WTC11 (cell line): ENCODE data around the gene CBR1.

ENCODE experiments used
- MAX ChIP-seq: sonication (generic); formaldehyde crosslinking; IDR thresholded peaks from 2 replicates; pipeline ENCODE4 v1.8.0; 2022; ENCODE audit warnings: mild to moderate bottlenecking, missing genetic modification reagents
- MLX ChIP-seq: sonication (generic); formaldehyde crosslinking; IDR thresholded peaks from 2 replicates; pipeline ENCODE4 v1.8.1; 2023; ENCODE audit warnings: mild to moderate bottlenecking, missing genetic modification reagents, moderate library complexity
- PRDM15 ChIP-seq: sonication (generic); formaldehyde crosslinking; IDR thresholded peaks from 2 replicates; pipeline ENCODE4 v1.8.0; 2022; ENCODE audit warnings: missing genetic modification reagents
- RELA ChIP-seq: sonication (generic); formaldehyde crosslinking; IDR thresholded peaks from 2 replicates; pipeline ENCODE4 v1.8.1; 2022; ENCODE audit warnings: missing genetic modification reagents, mild to moderate bottlenecking, borderline replicate concordance
- TF ChIP-seq, protein P1 (sequence below): fragments of 200-600 bp; IDR thresholded peaks from 2 replicates; pipeline ENCODE4 v1.8.0; 2022; ENCODE audit warnings: antibody characterized with exemption

DNA sequence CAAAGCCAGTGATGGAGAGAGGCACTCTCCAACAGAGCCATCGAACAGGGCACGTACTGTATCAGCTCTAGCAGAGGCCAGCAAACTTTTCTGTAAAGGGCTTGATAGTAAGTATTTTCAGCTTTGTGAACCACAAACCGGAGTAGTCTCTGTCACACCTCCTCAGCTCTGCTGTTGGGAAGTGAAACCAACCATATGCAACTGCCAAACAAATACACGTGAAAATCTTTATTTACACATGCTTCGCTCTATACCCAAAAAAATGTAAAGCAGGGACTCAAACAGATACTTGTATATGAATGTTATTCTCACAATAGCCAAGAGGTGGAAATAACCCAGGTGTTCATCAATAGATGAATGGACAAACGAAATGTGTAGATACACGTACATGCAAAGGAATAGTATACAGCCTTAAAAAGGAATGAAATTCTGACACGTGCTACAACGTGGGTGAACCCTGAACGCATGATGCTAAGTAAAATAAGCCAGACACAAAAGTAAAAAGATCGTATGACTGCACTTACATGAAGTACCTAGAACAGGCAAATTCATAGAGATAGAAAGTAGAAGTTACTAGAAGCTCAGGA, 48.5 kb upstream of the CBR1 start:
- TF ChIP-seq PRDM15 (no peak), MAX (no peak), RELA (no peak), MLX (CRISPR knock-in tag) (no peak)
- TF ChIP-seq, protein P1, sequence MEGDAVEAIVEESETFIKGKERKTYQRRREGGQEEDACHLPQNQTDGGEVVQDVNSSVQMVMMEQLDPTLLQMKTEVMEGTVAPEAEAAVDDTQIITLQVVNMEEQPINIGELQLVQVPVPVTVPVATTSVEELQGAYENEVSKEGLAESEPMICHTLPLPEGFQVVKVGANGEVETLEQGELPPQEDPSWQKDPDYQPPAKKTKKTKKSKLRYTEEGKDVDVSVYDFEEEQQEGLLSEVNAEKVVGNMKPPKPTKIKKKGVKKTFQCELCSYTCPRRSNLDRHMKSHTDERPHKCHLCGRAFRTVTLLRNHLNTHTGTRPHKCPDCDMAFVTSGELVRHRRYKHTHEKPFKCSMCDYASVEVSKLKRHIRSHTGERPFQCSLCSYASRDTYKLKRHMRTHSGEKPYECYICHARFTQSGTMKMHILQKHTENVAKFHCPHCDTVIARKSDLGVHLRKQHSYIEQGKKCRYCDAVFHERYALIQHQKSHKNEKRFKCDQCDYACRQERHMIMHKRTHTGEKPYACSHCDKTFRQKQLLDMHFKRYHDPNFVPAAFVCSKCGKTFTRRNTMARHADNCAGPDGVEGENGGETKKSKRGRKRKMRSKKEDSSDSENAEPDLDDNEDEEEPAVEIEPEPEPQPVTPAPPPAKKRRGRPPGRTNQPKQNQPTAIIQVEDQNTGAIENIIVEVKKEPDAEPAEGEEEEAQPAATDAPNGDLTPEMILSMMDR: no peak
